PFSK-1 (cell line): ENCODE results near the gene TFCP2L1.

Experiments
- FOXP2 ChIP-seq: optimal IDR thresholded peaks from 2 replicates; pipeline ENCODE3; 2011; ENCODE audit warnings: borderline replicate concordance, control low read depth, inconsistent platforms; ENCODE audit not compliant: insufficient read depth; ENCODE audit errors: extremely low read length, extremely low read depth
- POLR2AphosphoS5 ChIP-seq: IDR thresholded peaks from 2 replicates; pipeline ENCODE4 v1.6.1; 2012; ENCODE audit warnings: low read depth, mild to moderate bottlenecking, control low read depth, low read length, moderate library complexity
- REST ChIP-seq, 2 experiments: IDR thresholded peaks; 2 replicates each; pipeline versions ENCODE4 v1.6.1 to v1.8.0; 2011 to 2012; ENCODE audit warnings: low read depth in 2 of 2, low read length in 2 of 2, control low read depth in 1 of 2, inconsistent platforms in 1 of 2, mild to moderate bottlenecking in 1 of 2, moderate library complexity in 1 of 2; ENCODE audit not compliant: insufficient read depth in 1 of 2
- SIN3A ChIP-seq: IDR thresholded peaks from 2 replicates; pipeline ENCODE4 v1.6.1; 2012; ENCODE audit warnings: mild to moderate bottlenecking, low read length, moderate library complexity, borderline replicate concordance; ENCODE audit not compliant: insufficient read depth
- TAF1 ChIP-seq: IDR thresholded peaks from 2 replicates; pipeline ENCODE4 v1.6.1; 2012; ENCODE audit warnings: low read length, control low read depth, borderline replicate concordance; ENCODE audit not compliant: insufficient read depth

The TFCP2L1 gene

GRCh38 chr2:121197369-121198091 lies 87.5 kb downstream of the TFCP2L1 start:
- TF ChIP-seq REST (IDR thresholded peaks at IDR 0.05; ENCODE audit: insufficient read depth in 1 of 2, low read depth in 2 of 2, low read length in 2 of 2), result no peak
- no peak for TF ChIP-seq SIN3A
- no peak for TF ChIP-seq POLR2AphosphoS5
- no peak for TF ChIP-seq TAF1
- TF ChIP-seq FOXP2, result no peak

- TF ChIP-seq SIN3A, result no peak
- TF ChIP-seq POLR2AphosphoS5, result no peak
- no peak for TF ChIP-seq TAF1
- TF ChIP-seq FOXP2, result no peak
- no peak for TF ChIP-seq REST (IDR thresholded peaks at IDR 0.05; ENCODE audit: insufficient read depth in 1 of 2, low read depth in 2 of 2, low read length in 2 of 2)
Measured at GRCh38 chr2:121196849-121197155, 88.2 kb downstream of the TFCP2L1 start.

DNA sequence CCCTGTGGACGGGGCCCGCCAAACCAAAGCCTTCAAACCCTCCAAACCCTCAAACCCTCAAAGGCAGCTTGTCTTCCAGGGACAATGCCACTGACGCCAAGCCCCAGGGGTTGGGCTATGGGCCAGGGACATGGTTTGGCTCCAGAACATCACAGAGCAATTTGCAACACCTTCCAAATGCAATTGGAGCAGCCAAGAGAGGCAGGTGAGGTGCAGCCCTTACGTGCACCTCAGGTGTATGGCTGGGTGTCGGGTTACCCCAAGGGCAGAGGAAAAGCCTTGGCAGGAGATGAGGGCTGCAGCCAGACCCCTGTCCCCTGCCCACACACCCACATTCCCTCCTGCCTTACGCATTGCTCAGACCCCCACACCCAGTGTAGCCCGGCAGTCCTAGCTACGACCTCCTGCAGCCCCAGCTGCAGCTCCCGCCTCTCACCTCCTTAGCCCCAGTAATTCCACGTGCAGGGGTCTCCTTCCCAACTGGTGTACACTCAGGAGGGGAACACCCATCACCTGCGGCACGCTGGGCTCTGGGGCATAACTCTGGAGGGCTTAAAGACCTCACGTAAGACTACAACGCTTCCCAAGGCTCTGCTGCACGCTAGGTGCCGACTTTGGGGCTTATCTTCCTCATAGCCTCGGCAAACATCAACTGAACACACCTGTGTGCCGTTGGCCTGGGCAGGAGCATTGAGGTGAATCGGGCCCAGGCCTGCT lies 88.7 kb downstream of the TFCP2L1 start:
- no peak for TF ChIP-seq REST (IDR thresholded peaks at IDR 0.05; ENCODE audit: insufficient read depth in 1 of 2, low read depth in 2 of 2, low read length in 2 of 2)
- TF ChIP-seq TAF1, result no peak
- TF ChIP-seq POLR2AphosphoS5, result no peak
- TF ChIP-seq SIN3A, result no peak
- TF ChIP-seq FOXP2, result no peak

GRCh38 chr2:121195036-121195435 lies 90.0 kb downstream of the TFCP2L1 start:
- TF ChIP-seq REST (IDR thresholded peaks at IDR 0.05; ENCODE audit: insufficient read depth in 1 of 2, low read depth in 2 of 2, low read length in 2 of 2) (no peak), SIN3A (no peak), POLR2AphosphoS5 (no peak), TAF1 (no peak), FOXP2 (no peak)

GRCh38 chr2:121194626-121195025 lies 90.4 kb downstream of the TFCP2L1 start:
- no peak for TF ChIP-seq TAF1
- no peak for TF ChIP-seq REST (IDR thresholded peaks at IDR 0.05; ENCODE audit: insufficient read depth in 1 of 2, low read depth in 2 of 2, low read length in 2 of 2)
- no peak for TF ChIP-seq POLR2AphosphoS5
- no peak for TF ChIP-seq SIN3A
- TF ChIP-seq FOXP2, result no peak
